GM12872 (cell line): ENCODE data around the gene LRRC42.

Experiments used
- CTCF ChIP-seq: IDR thresholded peaks from 3 replicates; pipeline ENCODE4 v1.5.1; 2011; ENCODE audit warnings: low read depth, mild to moderate bottlenecking, low read length, moderate library complexity; ENCODE audit not compliant: insufficient read depth

Gene LRRC42

GRCh38 chr1:53992085-53992874 is 46.1 kb downstream of the LRRC42 start:
- TF ChIP-seq CTCF: peak; percentile 27; the same call in 1 of the 3 replicates

- no peak for TF ChIP-seq CTCF
These were observed 49.5 kb downstream of the LRRC42 start for GRCh38 chr1:53995683-53996082.

- TF ChIP-seq CTCF: no peak
These were observed 52.1 kb downstream of the LRRC42 start for GRCh38 chr1:53998223-53998622.

- TF ChIP-seq CTCF: no peak
These were observed 53.8 kb downstream of the LRRC42 start for GRCh38 chr1:53999920-54000319.

- no peak for TF ChIP-seq CTCF
These were observed 55.4 kb downstream of the LRRC42 start for GRCh38 chr1:54001591-54001990.

GRCh38 chr1:54002544-54003248 is 56.5 kb downstream of the LRRC42 start:
- no peak for TF ChIP-seq CTCF

DNA sequence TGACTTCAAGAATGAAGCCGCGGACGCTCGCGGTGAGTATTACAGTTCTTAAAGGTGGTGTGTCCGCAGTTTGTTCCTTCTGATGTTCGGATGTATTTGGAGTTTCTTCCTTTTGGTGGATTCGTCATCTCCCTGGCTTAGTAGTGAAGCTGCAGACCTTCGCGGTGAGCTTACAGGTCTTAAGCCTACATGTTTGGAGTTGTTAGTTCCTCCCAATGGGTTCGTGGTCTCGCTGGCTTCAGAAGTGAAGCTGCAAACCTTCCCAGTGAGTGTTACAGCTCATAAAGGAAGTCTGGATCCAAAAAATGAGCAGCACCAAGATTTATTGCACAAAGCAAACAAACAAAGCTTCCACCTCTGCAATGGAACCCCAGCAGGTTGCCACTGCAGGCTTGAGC is 57.1 kb downstream of the LRRC42 start:
- no peak for TF ChIP-seq CTCF
